ENCODE results near the gene CTNNA1. TPM values are rescaled to one million over a fixed set of nuclear protein-coding genes. Genes with fewer than 3 reads are reported as not detected.

The CTNNA1 gene
- total and polyA plus RNA-seq, 9 of the 15 experiments (the other 6 are each of a cell fraction or from before 2014, with no cell fraction given), result 29.6 to 117 (median 89.1) TPM

DNA sequence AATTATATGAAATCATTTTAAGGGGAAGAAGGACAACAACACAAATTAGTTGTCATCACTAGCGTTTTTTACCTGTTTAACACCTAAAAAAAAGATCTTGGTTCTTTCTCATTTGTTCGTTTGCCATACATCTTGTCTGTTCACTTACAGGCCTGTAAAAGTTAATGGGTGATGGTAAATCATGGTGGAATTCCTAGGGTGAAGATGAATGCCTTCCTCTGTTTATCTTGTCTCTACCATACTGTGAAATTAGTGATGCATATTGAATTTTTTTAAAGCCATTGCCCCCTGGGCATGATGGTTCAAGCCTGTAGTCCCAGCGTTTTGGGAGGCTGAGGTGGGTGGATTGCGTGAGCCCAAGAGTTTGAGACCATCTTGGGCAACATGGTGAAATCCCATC, 75.3 kb downstream of the CTNNA1 start:
- no peak for DNase-seq (ENCODE audit: extremely low read depth in 1 of 4, low spot score in 3 of 4)
- no peak overlapping the region for H3K4me2 ChIP-seq (ENCODE audit: insufficient read depth, low read length)
- H3K4me3 ChIP-seq, result no peak overlapping the region
- no peak for ATAC-seq
- intact Hi-C loops (cut with micrococcal nuclease) (loop anchor here (5.0 kb wide), 1 partner anchor 434 kb away; no protein-coding TSS in a partner anchor), in situ Hi-C loops (cut with MboI) (no loop called here)
- H3K9me3 ChIP-seq (replicated peaks; ENCODE audit: control insufficient read depth, insufficient read depth, low read depth, low read length), result no peaks in the 10 kb centered on the region
- TSS peak; percentile 27 for BruUV-seq (replicated peaks)
- CTCF ChIA-PET (ENCODE audit: low intra/inter-chr PET ratio), result no interaction called here
- H3K4me1 ChIP-seq (replicated peaks in 1 of 2; ENCODE audit: control insufficient read depth in 2 of 2, insufficient read depth in 2 of 2, low read length in 2 of 2), result no peaks in the 10 kb centered on the region
- no peak for FAIRE-seq
- no peak for TF ChIP-seq YY1 (IDR thresholded peaks at IDR 0.05; ENCODE audit: borderline replicate concordance in 1 of 3, control insufficient read depth in 1 of 3, extremely low read depth in 1 of 3, insufficient read depth in 3 of 3, insufficient read length in 1 of 3, insufficient replicate concordance in 2 of 3, low read depth in 1 of 3, low read length in 2 of 3)
- no peak for TF ChIP-seq PREB (CRISPR knock-in tag; IDR thresholded peaks at IDR 0.05)
- H2AFZ ChIP-seq (ENCODE audit: low read depth, low read length), result no peak overlapping the region
- POLR2A ChIA-PET, result no interaction called here
- peaks cover 42% of the 10 kb centered on the region; the same call in 2 of the 3 replicates for H3K36me3 ChIP-seq (ENCODE audit: control insufficient read depth, insufficient read depth, low read length)
- no peak overlapping the region for H3K9ac ChIP-seq (ENCODE audit: insufficient read depth in 1 of 2, low read depth in 2 of 2, low read length in 2 of 2)
- H4K20me1 ChIP-seq (replicated peaks; ENCODE audit: control insufficient read depth, insufficient read depth, low read length), result no peaks in the 10 kb centered on the region
- H3K9me1 ChIP-seq (ENCODE audit: control insufficient read depth, insufficient read depth, low read length), result no peaks in the 10 kb centered on the region
- no peaks in the 10 kb centered on the region for H3K27me3 ChIP-seq (ENCODE audit: control insufficient read depth in 2 of 2, insufficient read depth in 2 of 2, low read length in 2 of 2)
- H3K27ac ChIP-seq (ENCODE audit: extremely low read depth, low read depth, low read length), result no peak overlapping the region
- 66% methylated on average over 4 of the region's 4 CpGs for WGBS (ENCODE audit: insufficient coverage, low coverage, missing lambda C conversion rate)
- H3K79me2 ChIP-seq (ENCODE audit: control insufficient read depth, insufficient read depth, low read length), result no peaks in the 10 kb centered on the region

GRCh38 chr5:138829341-138829740, 76.1 kb downstream of the CTNNA1 start:
- BruUV-seq (replicated peaks), result no TSS peak
- Histone ChIP-seq H3K4me3 (no peak overlapping the region), H3K36me3 (ENCODE audit: control insufficient read depth, insufficient read depth, low read length) (peaks cover 42% of the 10 kb centered on the region; the same call in 2 of the 3 replicates), H3K79me2 (ENCODE audit: control insufficient read depth, insufficient read depth, low read length) (no peaks in the 10 kb centered on the region), H3K9ac (ENCODE audit: insufficient read depth in 1 of 2, low read depth in 2 of 2, low read length in 2 of 2) (no peak overlapping the region), H2AFZ (ENCODE audit: low read depth, low read length) (no peak overlapping the region), H3K27me3 (ENCODE audit: control insufficient read depth in 2 of 2, insufficient read depth in 2 of 2, low read length in 2 of 2) (no peaks in the 10 kb centered on the region), H3K4me2 (ENCODE audit: insufficient read depth, low read length) (no peak overlapping the region), H3K4me1 (replicated peaks in 1 of 2; ENCODE audit: control insufficient read depth in 2 of 2, insufficient read depth in 2 of 2, low read length in 2 of 2) (no peaks in the 10 kb centered on the region), H3K9me1 (ENCODE audit: control insufficient read depth, insufficient read depth, low read length) (no peaks in the 10 kb centered on the region), H4K20me1 (replicated peaks; ENCODE audit: control insufficient read depth, insufficient read depth, low read length) (no peaks in the 10 kb centered on the region), H3K27ac (ENCODE audit: extremely low read depth, low read depth, low read length) (no peak overlapping the region), H3K9me3 (replicated peaks; ENCODE audit: control insufficient read depth, insufficient read depth, low read depth, low read length) (no peaks in the 10 kb centered on the region; the same call in 1 of the 2 replicates)
- no peak for TF ChIP-seq MYC (IDR thresholded peaks at IDR 0.05; ENCODE audit: low read depth, low read length)
- TF ChIP-seq MYC (CRISPR knock-in tag; IDR thresholded peaks at IDR 0.05; ENCODE audit: borderline replicate concordance, low read depth), result no peak
- ATAC-seq (no peak), FAIRE-seq (no peak), DNase-seq (ENCODE audit: extremely low read depth in 1 of 4, low spot score in 3 of 4) (no peak)
- POLR2A ChIA-PET, result no interaction called here
- 87% methylated on average over 3 of the region's 3 CpGs for WGBS (ENCODE audit: insufficient coverage, low coverage, missing lambda C conversion rate)
- in situ Hi-C loops (cut with MboI), result no loop called here
- CTCF ChIA-PET (ENCODE audit: low intra/inter-chr PET ratio), result interaction anchor here (0.6 kb wide), 1 partner anchor 637 kb away, joined by 4 read pairs; no protein-coding TSS in a partner anchor
- intact Hi-C loops (cut with micrococcal nuclease), result loop anchor here (5.0 kb wide), 1 partner anchor 433 kb away; no protein-coding TSS in a partner anchor

Data from K562 (cell line).